NCI-H1930 (cell line): ENCODE data around the gene ZFAND6.
"Not testable (repeated sequence)": the region's sequence is repeated elsewhere in the genome, so short reads cannot be mapped to it uniquely, and the experiment has no call there.

Experiments used
- DNase-seq, 2 experiments: peaks; one replicate each; lab custom pipeline; 2025; lab: John Stamatoyannopoulos, UW

The ZFAND6 gene

DNA sequence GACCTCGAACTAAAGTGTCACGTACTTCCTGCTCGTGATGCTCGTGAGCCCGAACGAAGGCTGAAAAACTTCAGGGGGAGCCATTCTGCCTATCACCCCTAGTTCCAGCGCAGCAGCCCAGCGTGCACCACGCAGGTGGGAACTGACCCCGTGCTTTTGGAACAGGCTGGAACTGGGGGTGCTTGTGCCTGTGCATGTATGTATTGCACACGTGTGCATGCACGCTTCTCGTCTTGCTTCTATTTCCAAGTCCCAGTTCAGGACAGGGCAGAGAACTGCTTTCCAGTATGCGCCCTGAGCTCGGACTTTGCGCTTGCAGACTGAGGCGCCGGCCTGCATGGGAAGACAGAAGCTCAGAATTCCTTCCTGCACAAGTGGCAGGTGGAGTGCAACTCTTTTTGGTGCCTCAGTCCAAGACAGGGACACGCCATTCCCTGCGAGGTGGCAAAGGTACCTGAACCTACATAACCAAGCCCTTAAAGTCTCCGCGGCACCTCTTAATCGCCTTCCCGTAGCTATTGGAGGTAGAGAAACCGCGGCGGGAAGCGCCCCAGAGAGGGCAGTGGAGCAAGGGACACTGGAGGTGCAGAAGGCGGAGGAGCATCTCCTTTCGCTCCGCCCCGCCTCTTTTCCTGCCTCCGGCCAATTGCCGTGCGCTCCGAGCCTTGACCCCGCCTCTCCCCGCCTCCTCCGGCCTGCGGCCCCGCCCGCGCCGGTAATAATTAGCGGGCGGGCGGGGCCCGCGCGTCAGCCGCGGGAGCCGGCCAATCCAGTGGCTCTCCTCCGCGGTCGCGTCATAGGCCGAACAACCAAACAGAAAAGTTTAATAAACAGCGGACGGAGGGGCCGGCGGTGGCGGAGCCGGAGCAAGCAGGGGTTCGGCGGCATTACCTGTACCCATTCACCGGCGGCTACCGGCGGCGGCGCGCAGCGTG, at the start of gene ZFAND6:
ZFAND6 (plus strand) TSS at position 826 of the 935 bp plus-strand sequence. CDS start 60,669 bp downstream, outside the sequence.
- DNase-seq: peak; percentile 75 to 90

DNA sequence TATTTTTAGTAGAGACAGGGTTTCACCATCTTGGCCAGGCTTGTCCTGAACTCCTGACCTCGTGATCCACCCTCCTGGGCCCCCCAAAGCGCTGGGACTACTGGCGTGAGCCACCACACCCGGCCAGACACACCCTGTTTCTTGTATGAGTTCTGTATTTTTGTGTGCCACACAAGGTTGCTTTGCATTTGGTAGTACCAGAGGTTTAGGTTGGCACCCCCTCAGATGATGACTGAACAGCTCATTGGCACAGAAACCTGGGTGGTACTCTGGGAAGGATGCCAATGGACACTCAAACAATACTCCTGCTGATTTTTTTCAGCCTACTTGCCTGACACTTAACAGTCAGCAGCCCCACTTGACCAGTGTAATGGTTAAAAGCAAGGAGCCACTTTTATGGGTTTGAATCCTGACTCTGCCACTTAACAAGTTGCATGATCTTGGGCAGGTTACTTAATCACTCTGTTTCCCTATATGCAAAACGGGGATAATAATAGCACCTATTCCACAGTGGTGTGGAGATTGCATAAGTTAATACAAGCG, 49.3 kb upstream of the ZFAND6 start:
- DNase-seq: no peak

DNA sequence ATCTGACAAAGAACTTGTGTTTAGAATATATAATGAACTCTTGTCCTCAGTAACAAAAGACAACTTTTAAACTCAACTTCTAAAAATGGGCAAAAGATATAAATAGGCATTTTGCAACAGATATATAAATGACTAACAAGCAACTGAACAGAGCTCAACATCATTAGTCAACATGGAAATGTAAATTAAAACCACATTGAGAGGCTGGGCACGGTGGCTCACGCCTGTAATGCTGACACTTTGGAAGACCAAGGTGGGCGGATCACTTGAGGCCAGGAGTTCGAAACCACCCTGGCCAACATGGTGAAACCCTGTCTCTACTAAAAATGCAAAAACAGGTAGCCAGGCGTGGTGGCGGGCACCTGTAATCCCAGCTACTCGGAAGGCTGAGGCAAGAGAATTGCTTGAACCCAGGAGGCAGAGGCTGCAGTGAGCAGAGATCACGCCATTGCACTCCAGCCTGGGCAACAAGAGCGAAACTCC, 48.4 kb upstream of the ZFAND6 start:
- DNase-seq: not testable (repeated sequence)

DNA sequence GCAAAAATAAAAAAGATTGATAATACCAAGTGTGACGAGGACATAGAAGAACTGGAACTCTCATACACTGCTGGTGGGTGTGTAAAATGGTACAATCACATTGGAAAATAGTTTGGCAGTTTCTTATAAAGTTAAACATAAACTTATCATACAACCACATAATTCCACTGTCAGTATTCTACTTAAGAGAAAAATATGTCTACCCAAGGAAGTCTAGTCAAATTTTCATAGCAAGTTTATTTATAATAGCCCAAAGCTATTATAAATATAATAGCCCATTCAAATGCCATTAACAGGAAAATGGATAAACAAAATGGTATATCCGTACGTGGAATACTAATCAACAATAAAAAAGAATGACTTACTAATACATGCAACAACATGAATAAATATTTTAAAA, 47.9 kb upstream of the ZFAND6 start:
- DNase-seq: no peak

DNA sequence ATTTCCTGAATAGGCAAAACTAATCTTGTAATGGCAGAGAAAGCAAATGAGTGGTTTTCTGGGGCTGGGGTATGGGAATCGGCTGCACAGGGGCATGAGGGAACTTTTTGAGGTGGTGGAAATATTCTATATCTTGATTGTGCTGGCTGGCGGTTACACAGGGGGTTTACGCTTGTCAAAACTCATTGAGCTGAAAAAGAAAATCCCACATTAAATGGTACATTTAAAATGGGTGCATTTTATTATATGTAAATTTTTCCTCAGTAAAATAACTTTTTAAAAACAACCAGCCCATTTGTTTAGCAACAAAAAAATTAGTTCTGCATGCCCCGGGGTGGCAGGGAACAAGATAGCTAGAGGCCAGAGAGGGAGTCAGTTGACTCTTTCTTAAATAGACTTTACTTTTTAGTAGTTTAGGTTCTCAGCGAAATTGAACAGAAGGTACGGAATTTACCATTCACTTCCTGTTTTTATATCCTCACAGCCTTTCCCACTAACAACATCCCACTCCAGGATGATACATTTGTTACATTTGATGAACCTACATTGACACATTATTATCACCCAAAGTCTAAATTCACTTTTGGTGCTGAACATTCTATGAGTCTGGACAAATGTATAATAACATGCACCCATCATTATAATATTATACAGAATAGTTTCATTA, 47.3 kb upstream of the ZFAND6 start:
- DNase-seq: no peak

DNA sequence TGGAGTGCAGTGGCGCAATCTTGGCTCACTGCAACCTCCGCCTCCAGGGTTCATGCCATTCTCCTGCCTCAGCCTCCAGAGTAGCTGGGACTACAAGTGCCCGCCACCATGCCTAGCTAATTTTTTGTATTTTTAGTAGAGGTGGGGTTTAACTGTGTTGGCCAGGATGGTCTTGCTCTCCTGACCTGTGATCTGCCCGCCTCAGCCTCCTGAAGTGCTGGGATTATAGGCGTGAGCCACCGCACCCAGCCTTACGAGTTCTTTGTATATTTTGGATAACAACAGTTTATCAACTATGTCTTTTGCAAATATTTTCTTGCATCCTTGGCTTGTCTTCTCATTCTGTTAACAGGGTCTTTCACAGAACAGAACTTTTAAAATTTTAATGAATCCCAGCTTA, 45.3 kb upstream of the ZFAND6 start:
- DNase-seq: not testable (repeated sequence)

DNA sequence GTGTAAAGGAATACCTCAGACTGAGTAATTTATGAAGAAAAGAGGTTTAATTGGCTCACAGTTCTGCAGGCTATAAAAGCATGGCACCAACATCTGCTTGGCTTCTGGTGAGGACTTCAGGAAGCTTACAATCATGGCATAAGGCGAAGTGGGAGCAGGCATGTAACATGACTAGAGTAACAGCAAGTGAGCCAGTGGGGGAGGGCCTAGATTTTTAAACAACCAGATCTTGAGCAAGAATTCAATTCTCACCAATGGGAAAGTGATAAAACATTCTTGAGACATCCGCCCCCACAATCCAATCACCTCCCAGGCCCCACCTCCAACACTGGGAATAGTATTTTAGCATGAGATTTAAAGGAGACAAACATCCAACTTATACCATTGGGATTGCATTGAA, 44.3 kb upstream of the ZFAND6 start:
- no peak for DNase-seq

DNA sequence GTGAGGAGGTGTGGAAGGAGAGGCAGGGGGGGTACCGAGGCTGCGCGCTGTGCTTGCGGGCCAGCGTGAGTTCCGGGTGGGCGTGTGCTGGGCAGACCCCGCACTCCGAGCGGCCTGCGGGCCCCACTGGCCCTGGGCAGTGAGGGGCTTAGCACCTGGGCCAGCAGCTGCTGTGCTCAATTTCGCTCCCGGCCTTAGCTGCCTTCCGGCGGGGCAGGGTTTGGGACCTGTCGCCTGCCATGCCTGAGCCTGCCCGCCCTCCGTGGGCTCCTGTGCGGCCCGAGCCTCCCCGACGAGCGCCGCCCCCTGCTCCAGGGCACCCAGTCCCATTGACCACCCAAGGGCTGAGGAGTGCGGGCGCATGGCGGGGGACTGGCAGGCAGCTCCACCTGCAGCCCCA, 43.0 kb upstream of the ZFAND6 start:
- not testable (repeated sequence) for DNase-seq

DNA sequence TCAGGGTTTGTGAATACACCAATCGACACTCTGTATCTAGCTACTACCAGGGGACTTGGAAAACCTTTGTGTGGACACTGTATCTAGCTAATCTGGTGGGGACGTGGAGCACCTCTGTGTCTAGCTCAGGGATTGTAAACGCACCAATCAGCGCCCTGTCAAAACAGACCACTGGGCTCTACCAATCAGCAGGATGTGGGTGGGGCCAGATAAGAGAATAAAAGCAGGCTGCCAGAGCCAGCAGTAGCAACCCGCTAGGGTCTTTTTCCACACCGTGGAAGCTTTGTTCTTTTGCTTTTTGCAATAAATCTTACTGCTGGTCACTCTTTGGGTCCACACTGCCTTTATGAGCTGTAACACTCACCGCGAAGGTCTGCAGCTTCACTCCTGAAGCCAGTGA, 42.3 kb upstream of the ZFAND6 start:
- not testable (repeated sequence) for DNase-seq

DNA sequence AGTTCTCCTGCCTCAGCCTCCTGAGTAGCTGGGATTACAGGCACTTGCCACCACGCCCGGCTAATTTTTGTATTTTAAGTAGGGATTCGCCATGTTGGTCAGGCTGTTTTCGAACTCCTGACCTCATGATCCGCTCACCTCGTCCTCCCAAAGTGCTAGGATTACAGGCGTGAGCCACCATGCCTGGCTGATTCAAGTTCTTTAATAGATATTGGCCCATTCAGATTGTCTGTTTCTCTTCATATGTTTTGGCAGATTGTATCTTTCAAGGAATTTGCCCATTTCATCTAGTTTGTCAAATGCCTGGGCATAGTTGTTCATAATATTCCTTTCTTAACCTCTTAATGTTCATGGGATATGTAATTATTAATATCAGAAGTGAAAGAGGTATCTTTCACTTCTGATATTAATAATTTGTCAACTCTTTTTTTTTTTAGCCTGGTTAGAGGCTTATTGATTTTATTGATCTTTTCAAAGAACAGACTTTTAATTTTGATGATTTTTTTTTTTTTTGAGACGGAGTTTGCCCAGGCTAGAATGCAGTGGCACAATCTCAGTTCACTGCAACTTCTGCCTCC, 40.2 kb upstream of the ZFAND6 start:
- DNase-seq: no peak

DNA sequence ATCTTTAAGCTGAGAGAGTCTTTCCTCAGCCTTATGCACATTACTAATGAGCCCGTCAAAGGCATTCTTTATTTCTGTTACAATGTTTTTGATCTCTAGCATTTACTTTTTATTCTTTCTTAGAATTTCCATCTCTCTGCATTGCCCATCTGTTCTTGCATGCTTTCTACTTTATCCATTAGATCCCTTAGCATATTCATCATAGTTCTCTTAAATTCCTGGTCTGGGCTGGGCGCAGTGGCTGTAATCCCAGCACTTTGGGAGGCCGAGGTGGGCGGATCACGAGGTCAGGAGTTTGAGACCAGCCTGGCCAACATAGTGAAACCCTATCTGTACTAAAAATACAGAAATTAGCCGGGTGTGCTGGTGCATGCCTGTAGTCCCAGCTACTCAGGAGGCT, 39.3 kb upstream of the ZFAND6 start:
- DNase-seq: not testable (repeated sequence)

DNA sequence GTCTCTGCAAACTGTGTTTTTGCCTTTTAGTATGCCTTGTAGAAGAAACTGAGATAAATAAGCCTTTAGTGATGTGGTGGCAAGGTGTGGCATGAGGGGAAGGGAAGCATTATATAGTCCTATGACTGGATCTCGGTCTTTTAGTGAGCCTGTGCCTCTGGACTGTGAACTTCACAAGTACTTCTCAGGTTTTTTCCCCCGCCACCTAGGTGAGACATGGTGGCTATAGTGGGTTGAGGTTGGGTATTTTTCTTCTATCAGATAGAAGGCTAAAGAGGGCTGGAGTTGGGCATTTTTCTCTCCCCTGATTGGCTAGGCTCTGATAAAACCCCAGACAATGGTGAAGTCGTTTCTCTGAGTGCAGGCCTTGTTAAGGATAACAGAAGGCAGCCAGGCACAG, 38.7 kb upstream of the ZFAND6 start:
- no peak for DNase-seq

DNA sequence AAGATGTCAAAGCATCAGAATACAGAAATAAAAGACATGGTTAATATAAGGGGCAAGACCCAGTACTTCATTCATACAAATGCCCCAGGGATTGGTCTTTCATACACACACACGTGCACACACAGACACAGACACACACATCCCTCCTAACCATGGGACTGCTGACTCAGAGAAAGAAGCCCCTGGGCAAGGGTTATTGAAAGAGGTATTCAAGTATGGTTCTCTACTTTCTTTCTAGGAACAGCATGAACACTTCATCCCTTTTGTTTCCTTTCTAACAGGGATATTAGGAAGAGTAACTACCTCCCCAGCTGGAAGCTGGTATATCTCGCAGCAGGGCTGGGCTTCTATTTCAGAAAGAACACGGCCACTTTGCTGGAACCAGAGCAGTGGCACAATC, 33.2 kb upstream of the ZFAND6 start:
- no peak for DNase-seq

DNA sequence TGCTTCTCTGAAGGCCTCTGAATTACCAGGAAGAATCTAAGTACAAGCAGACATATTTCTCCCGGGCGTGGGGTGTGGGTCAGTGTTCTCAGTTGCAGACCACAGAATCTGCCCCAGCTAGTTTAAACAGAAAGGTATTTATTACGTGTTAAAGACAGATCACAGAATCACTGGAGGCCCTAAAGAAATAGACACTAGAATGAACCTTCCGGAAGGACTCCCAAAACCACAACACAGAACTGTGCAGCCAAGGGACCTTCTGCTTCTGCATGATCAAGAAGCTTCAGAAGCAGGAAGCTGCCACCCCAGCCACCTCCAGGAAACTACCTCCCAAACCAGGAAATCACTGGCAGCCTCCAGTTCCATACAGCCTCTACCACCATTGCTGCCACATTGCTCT, 32.7 kb upstream of the ZFAND6 start:
- no peak for DNase-seq

DNA sequence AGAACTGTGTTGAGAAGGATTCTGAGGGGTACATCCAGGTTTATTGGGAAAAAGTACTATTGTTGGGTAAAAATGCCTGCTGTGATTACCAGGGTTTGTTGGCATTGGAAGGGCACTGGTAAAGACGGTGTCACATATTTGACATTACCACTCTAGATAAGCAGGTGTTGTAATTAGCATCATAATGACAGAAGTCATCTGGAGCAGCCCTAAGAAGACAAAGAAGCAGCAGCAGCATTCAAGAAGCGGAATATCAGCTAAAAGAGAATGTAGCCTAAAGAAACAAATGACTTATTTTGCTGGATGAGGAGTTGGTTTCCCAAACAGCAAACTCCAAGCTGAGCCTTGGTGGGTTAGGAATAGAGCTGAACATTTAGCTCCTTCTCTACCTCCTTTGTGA, 30.5 kb upstream of the ZFAND6 start:
- no peak for DNase-seq

DNA sequence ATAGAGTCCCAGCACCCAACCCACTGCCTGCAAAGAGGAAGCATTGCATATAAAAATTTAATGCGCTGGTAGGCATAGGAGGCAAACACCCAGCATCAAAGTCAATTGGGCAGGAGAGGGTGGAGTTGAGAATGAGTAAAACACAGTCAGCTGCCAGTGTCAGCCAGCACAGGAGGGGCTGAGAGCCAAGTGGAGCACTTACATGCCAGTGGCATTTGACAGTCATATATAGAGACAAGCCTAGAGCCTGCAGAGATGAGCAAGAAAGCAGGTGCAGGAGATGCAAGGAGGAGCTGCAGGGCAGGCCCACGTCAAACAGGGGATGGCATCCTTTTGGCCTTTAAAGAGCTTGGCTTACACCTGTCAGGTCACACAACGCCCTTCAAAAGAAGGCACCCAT, 27.6 kb upstream of the ZFAND6 start:
- no peak for DNase-seq

DNA sequence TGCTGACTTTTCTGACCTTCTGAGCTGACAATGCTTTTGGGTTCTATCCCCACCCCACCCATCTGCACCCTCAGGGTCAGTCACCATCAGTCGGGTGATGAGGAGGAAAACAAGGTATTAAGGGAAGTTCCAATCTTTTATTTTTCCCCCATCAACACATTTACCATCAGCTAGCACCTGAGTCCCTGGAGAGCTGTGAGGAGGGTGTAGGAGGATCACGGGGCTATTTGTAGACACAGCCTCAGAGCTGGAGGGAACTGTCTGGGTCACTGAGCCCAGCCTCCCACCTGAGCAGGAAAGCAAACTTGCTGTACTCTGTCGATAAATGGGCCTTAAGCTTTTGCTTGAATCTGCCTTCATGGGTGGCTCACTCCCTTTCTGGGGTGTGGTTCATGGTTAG, 24.8 kb upstream of the ZFAND6 start:
- DNase-seq: no peak

DNA sequence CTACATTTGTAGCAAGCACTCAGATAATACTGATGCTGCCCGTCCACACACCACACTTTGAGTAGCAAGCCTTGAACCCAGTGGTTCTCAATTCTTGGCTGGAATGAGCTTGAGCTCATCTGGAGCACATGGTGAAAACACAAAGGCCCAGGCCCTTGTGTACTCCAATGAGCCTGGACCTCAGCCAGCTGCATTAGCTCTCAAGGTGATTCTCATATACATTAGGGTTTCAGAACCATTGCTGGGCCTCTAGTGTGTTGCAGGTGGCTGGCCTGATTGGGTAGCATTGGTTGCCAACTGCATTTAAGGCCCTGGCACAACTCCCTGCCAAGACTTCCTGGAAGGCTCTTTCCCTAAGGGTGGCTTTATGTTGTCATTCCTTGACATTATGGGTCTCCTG, 23.4 kb upstream of the ZFAND6 start:
- no peak for DNase-seq

DNA sequence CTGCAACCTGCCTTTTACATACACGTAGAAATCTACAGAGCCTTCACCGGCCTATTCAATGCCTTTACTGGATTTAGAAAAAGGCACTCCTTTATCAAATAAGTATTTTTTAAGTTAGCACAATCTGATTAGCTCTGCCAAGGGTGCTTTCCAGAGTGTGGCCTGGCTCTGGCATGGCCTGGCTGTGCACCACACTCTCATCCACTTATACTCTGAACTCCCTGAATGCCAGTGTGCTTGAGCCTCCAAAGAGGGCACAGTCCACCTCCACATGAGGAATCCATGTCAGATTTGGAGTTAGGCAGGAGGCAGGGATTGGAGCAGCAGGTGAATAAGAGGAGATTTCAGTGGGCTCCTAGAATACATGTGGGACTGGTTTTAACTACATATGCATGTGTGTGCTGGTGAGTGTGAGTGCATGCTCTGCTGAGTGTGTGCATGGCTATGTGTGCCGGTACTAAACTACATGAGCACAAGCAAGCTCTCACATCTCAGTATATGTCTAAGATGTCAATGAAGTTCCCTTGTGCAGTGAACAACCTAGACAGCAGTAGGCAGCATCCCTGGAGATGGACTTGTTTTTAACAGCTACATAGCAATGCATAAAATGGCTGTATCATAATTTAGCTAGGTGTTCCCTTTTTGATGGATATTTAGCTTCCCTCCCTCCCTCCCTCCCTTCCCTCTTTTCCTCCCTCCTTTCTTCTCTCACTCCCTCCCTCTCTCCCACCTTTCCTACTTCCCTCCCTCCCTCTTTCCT, 17.8 kb upstream of the ZFAND6 start:
- no peak for DNase-seq

DNA sequence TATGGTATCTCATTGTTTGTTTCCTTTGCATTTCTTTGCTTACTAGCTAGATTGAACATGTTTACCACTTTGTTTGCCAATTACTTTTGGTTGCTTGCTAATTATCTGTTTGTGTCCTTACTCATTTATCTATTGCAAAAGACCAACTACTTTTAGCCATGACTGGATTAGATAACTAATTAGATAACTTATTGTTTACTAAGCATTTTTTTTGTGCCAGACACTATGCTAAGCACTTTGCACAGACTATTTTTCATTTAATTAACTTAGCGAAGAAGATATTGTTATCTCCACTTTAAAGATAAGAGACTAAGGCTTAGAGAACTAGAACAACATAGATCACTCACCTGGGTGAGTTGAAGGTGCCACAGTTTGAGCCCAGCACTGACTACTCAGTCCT, 16.9 kb upstream of the ZFAND6 start:
- no peak for DNase-seq

DNA sequence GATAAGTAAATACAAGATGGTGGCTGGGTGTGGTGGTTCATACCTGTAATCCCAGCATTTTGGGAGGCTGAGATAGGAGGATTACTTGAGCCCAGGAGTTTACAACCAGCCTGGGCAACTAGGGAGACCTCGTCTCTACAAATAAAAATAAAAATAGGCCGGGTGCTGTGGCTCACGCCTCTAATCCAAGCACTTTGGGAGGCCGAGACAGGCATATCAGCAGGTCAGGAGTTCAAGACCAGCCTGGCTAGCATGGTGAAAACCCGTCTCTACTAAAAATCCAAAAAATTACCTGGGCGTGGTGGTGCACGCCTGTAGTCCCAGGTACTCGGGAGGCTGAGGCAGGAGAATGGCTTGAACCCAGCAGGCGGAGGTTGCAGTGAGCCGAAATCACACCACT, 14.3 kb upstream of the ZFAND6 start:
- DNase-seq: not testable (repeated sequence)

DNA sequence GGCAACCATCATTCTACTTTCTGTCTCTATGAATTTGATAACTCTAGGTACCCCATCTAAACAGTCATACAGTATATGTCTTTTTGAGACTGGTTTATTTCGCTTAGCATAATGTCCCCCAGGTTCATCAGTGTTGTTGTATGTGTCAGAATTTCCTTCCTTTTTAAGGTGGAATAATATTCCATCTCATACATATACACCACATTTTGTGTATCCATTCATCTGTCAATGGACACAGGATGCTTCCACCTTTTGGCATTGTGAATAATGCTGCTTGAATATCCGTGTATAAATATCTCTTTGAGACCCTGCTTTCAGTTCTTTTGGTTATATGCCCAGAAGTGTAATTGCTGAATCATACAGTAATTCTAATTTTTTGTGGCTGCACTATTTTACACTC, 10.4 kb upstream of the ZFAND6 start:
- DNase-seq: no peak
